ENCODE measurements around the gene TRIM74.
"Not testable (repeated sequence)": the region's sequence is repeated elsewhere in the genome, so short reads cannot be mapped to it uniquely, and the experiment has no call there.

GRCh38 chr7:72976434-72976833, 7.2 kb upstream of the TRIM74 start:
- not testable (repeated sequence) for TF ChIP-seq ESRRG (CRISPR knock-in tag; IDR thresholded peaks at IDR 0.05); ZC3H10 (CRISPR knock-in tag; IDR thresholded peaks at IDR 0.05); PATZ1 (CRISPR knock-in tag; IDR thresholded peaks at IDR 0.05; ENCODE audit: borderline replicate concordance); CREB5 (CRISPR knock-in tag; IDR thresholded peaks at IDR 0.05; ENCODE audit: low read depth); ZFP3 (CRISPR knock-in tag; IDR thresholded peaks at IDR 0.05); ZNF70 (CRISPR knock-in tag; IDR thresholded peaks at IDR 0.05); ZFP30 (CRISPR knock-in tag; IDR thresholded peaks at IDR 0.05); RARB (CRISPR knock-in tag; IDR thresholded peaks at IDR 0.05); ZNF565 (CRISPR knock-in tag; conservative IDR thresholded peaks at IDR 0.05; ENCODE audit: low read depth); PPARA (CRISPR knock-in tag; IDR thresholded peaks at IDR 0.05; ENCODE audit: borderline replicate concordance)
